ENCODE data around the gene PIGT. TPM values are rescaled to one million over a fixed set of nuclear protein-coding genes. Genes with fewer than 3 reads are reported as not detected.

The PIGT gene
- total RNA-seq, 2 donors from 2014 or later: 38.6 to 50.3 TPM

- intact Hi-C loops (cut with DNase I): no loop called here
- 65 to 72% methylated on average over 4 to 5 of the region's 5 CpGs for WGBS, 2 donors
Measured at GRCh38 chr20:45412653-45413052, 3.3 kb upstream of the PIGT start.

GRCh38 chr20:45413479-45413878, 2.5 kb upstream of the PIGT start:
- Histone ChIP-seq H3K9me3 (no peaks in the 10 kb centered on the region), H3K4me3 (no peak overlapping the region), H3K36me3 (replicated peaks in 1 of 2; ENCODE audit: insufficient read depth in 1 of 2, low read depth in 2 of 2) (peaks cover 0 to 6% of the 10 kb centered on the region in 2 donors), H3K27me3 (no peaks in the 10 kb centered on the region), H3K4me1 (peaks cover 20% of the 10 kb centered on the region), H3K27ac (no peak overlapping the region)
- TF ChIP-seq POLR2A (IDR thresholded peaks at IDR 0.05) (no peak), CTCF (IDR thresholded peaks at IDR 0.05) (no peak)
- DNase-seq (no peak), ATAC-seq (no peak)
- intact Hi-C loops (cut with DNase I): no loop called here
- 40 to 69% methylated on average over 2 to 3 of the region's 3 CpGs for WGBS, 2 donors

More at GRCh38 chr20:45412653-45413052, 3.3 kb upstream of the PIGT start:
- H3K27ac ChIP-seq: no peak overlapping the region
- no peaks in the 10 kb centered on the region for H3K9me3 ChIP-seq
- no peak for DNase-seq
- no peak overlapping the region for H3K4me3 ChIP-seq
- peaks cover 0 to 6% of the 10 kb centered on the region in 2 donors for H3K36me3 ChIP-seq (replicated peaks in 1 of 2; ENCODE audit: insufficient read depth in 1 of 2, low read depth in 2 of 2)
- H3K4me1 ChIP-seq: peaks cover 15% of the 10 kb centered on the region
- no peak for TF ChIP-seq CTCF (IDR thresholded peaks at IDR 0.05)
- TF ChIP-seq POLR2A (IDR thresholded peaks at IDR 0.05): no peak
- ATAC-seq: no peak
- H3K27me3 ChIP-seq: no peaks in the 10 kb centered on the region

GRCh38 chr20:45416917-45417316, 976 bp downstream of the PIGT start:
- Histone ChIP-seq H3K27ac (no peak overlapping the region), H3K9me3 (no peaks in the 10 kb centered on the region), H3K27me3 (no peaks in the 10 kb centered on the region), H3K36me3 (replicated peaks in 1 of 2; ENCODE audit: insufficient read depth in 1 of 2, low read depth in 2 of 2) (peaks cover 0 to 15% of the 10 kb centered on the region in 2 donors), H3K4me3 (peak overlapping the region in 1 of 2 donors; percentile 50), H3K4me1 (peaks cover 37% of the 10 kb centered on the region)
- intact Hi-C loops (cut with DNase I): no loop called here
- 64 to 65% methylated on average over 2 of the region's 2 CpGs for WGBS, 2 donors
- ATAC-seq (no peak), DNase-seq (no peak)
- TF ChIP-seq POLR2A (IDR thresholded peaks at IDR 0.05): no peak
- TF ChIP-seq CTCF (IDR thresholded peaks at IDR 0.05): no peak

GRCh38 chr20:45419188-45420091, 3.5 kb downstream of the PIGT start:
- Histone ChIP-seq H3K36me3 (replicated peaks in 1 of 2; ENCODE audit: insufficient read depth in 1 of 2, low read depth in 2 of 2) (peaks cover 3 to 24% of the 10 kb centered on the region in 2 donors), H3K4me1 (peaks cover 37% of the 10 kb centered on the region), H3K9me3 (no peaks in the 10 kb centered on the region), H3K27me3 (no peaks in the 10 kb centered on the region), H3K27ac (peak overlapping the region; percentile 16 to 86 (median 64)), H3K4me3 (no peak overlapping the region)
- WGBS, 2 donors: 62 to 65% methylated on average over 11 to 17 of the region's 17 CpGs
- DNase-seq (peak; percentile 83 to 94 (median 88)), ATAC-seq (peak; percentile 91)
- TF ChIP-seq CTCF (IDR thresholded peaks at IDR 0.05) (no peak), POLR2A (IDR thresholded peaks at IDR 0.05) (peak in 2 of 3 donors; percentile 50 to 51)
- intact Hi-C loops (cut with DNase I): loop anchor here (5.0 kb wide), 1 partner anchor 42 kb away; the partner anchor contains the start of gene TP53TG5

Data from body of pancreas (tissue), 4 donors.